GM15510 (cell line): ENCODE measurements around the gene LDLRAD2.

Source experiments
- POLR2A ChIP-seq: IDR thresholded peaks from 3 replicates; pipeline ENCODE4 v1.6.1; 2011; ENCODE audit warnings: borderline replicate concordance; ENCODE audit not compliant: insufficient read length; ENCODE audit errors: extremely low read depth

LDLRAD2 gene

DNA sequence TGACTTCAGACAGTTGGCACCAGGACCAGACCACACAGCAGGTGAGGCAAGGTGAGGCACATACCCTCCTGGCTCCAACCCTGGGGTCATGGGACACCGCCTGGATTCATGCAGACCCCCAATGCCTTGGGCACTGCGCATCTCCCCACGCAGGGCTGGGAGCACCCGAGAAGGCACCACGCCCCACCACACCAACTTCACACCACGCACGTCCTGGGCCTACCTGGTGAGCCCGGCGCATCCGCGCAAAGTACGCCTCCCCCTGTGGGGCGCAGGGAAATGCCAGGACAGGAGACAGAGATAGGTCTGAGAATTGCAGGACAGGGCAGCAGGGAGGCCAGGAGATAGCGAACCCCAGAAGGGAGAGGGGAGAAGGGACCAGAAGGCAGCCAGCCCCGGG, 58.5 kb downstream of the LDLRAD2 start:
- TF ChIP-seq POLR2A = no peak

DNA sequence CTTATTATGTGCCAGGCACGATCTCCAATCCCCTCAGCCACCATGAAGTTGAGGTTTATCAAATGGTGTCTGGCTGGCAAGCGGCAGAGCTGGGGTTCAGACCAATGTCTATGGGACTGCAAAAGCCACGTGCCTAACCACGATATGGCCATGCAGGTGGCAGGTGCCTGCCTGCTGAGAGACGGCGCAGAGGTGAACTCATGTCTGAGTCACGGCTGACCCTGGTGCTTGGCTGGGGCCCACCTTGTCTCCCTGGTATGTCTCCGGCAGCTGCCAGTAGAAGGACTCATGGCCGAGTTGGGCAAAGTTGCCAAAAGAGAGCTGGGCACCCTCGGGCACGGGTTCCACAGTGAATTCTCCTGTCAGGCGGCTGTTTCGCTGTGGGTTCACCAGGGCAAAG, 59.9 kb downstream of the LDLRAD2 start:
- no peak for TF ChIP-seq POLR2A

DNA sequence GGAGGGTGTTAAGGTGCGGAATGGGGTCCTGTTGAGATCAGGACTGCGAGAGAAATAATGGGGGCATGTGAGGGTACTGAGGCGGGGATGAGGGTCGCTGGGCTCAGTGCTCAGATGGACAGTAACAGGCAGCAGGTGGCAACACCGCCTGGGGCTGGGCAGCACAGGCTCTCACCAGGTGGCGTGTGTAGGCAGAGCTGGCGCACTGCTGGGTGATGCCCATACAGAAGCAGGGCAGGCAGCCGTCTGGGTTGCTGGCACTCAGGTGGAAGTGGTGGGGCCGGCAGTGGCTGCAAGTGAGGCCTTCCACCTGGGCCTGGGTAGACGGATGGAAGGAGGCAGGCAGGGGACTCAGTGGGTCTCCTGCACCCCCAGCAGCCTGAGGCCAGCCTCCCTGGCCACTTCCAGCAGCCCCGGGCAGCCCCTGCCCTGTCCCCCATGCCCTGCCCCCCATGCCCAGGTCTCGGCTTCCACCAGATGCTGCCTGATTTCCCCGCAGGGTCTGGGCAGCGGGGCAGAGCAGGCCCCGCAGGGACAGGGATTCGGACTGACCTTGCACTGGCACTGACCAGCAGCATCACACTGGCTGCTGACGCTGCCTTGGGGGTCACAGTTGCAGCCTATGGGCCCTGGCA, 60.5 kb downstream of the LDLRAD2 start:
- TF ChIP-seq POLR2A = no peak

DNA sequence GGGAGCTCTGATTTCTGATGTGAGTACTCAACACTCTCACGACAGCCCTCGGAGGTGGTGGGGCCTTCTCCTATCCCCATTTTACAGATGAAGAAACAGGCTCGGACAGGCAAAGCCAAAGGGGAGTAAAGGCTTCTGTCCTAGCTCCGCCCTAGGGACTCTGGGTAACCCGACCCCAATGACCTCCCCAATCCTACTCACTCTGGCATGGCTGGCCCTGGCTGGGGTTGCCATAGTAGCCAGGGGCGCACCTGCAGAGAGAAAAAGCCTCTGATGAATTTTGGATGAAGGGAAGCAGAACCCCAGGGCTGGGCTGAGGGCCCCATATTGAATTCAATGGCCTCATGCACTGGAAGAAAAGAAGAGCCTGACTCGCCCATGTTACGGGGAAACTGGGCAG, 61.1 kb downstream of the LDLRAD2 start:
- no peak for TF ChIP-seq POLR2A

DNA sequence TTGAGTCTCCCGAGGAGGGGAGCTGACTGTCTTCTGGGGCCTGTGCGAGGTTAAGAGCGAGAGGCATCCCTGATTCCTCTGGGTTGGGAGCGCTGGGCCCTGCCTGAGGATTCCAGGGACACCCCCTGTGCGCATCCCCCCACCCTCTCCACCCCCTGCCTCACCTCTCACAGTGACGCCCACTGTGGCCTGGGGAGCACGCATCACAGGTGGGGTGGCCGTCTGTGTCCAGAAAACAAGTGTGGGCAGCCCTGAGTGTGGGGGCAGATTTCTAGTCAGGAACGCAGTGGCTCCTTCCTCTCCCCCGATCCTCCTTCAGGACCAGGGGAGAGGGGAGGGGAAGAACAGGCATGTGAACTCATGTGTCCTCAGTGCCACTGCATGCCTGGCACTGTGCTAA, 61.7 kb downstream of the LDLRAD2 start:
- TF ChIP-seq POLR2A = no peak

DNA sequence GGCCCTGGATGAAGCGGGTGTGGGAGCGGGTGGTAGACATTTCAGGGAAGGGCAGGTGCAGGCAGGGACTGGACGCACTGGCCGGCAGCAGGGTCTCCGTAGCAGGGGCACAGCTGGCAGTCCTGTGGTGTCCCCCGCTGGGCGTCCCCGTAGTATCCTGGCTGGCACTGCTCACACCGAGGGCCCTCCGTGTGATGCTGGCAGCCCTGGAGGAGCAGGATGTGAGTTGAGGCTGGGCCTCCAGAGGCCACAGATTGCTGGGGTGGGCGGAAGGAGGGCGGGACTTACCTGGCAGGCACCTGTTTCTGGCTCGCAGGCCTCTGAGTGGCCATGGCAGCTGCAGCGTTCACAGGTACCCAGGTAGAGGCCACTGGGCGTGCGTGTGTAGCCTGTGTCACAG, 62.3 kb downstream of the LDLRAD2 start:
- no peak for TF ChIP-seq POLR2A
